Stimulated activated CD8-positive, alpha-beta memory T cell treated with anti-CD3 and anti-CD28 coated beads, Interleukin-7, amount 100 ng/mL, for 1 hour (primary cell): ENCODE results near the gene DOCK3.
"Not testable (repeated sequence)": the region's sequence is repeated elsewhere in the genome, so short reads cannot be mapped to it uniquely, and the experiment has no call there.

Experiments used
- DNase-seq, 2 donors: peaks; one replicate each; pipeline ENCODE4 v3.0.0-alpha.2; 2020; ENCODE audit warnings: low read depth in 2 of 2

Gene DOCK3

GRCh38 chr3:51385621-51386091 lies 710.9 kb downstream of the DOCK3 start:
- DNase-seq: no peak

GRCh38 chr3:51386159-51386851 lies 711.6 kb downstream of the DOCK3 start:
- DNase-seq: no peak

- DNase-seq: no peak
Measured at GRCh38 chr3:51386852-51387229, 712.1 kb downstream of the DOCK3 start.

GRCh38 chr3:51387281-51387680 lies 712.6 kb downstream of the DOCK3 start:
- DNase-seq: not testable (repeated sequence)

- DNase-seq: no peak
Measured at GRCh38 chr3:51388286-51389029, 713.7 kb downstream of the DOCK3 start.

GRCh38 chr3:51389423-51390183 lies 714.9 kb downstream of the DOCK3 start:
- peak in 1 of 2 donors; percentile 19 for DNase-seq

- no peak for DNase-seq
Measured at GRCh38 chr3:51390246-51391074, 715.7 kb downstream of the DOCK3 start.

- peak; percentile 93 to 97 for DNase-seq
Measured at GRCh38 chr3:51391075-51391565, 716.4 kb downstream of the DOCK3 start, which contains the start of gene RBM15B. Gene RBM15B, plus strand, starts transcription at chr3:51391285. Its CDS starts 115 bp downstream, at chr3:51391400.

- DNase-seq: no peak
Measured at GRCh38 chr3:51391566-51392354, 717.0 kb downstream of the DOCK3 start.

GRCh38 chr3:51392355-51393133 lies 717.8 kb downstream of the DOCK3 start:
- DNase-seq: no peak

GRCh38 chr3:51393134-51393495 lies 718.4 kb downstream of the DOCK3 start:
- no peak for DNase-seq

- DNase-seq: no peak
Measured at GRCh38 chr3:51393564-51393963, 718.8 kb downstream of the DOCK3 start.

GRCh38 chr3:51394541-51394940 lies 719.8 kb downstream of the DOCK3 start:
- no peak for DNase-seq

GRCh38 chr3:51395493-51396213 lies 720.9 kb downstream of the DOCK3 start:
- no peak for DNase-seq

- no peak for DNase-seq
Measured at GRCh38 chr3:51396401-51396800, 721.7 kb downstream of the DOCK3 start.

GRCh38 chr3:51397392-51397791 lies 722.7 kb downstream of the DOCK3 start:
- DNase-seq: no peak

GRCh38 chr3:51398595-51399310 lies 724.0 kb downstream of the DOCK3 start:
- no peak for DNase-seq

GRCh38 chr3:51400166-51400565 lies 725.4 kb downstream of the DOCK3 start:
- no peak for DNase-seq
